ENCODE results near the gene CDH10.

DNA sequence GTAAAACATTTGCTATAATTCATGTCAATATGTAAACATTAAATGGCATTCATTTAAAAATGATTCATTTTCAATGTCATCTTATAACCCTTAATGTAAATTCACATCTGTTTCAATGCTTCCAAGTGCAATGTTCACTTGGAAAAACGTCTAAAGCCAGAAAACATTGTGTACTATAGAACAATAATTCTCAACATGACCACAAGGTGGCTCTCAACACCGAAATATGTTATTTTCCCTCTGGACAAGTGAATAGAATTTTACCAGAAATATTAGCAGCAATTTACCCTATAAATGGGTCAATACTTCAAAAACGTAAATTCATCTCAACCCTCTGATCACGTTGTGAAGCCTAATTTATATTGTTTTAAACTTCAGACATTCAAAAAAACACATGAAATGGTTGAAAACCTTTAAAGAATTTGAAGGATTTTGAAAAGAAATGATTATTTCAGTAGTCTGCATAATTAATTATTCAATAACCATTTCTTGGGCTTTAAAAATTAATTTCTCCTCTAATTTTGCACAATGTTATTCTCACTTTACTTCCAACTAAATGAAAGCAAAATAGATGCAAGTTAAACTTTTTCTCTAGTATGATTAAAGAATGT, 11.0 kb downstream of the CDH10 start:
- no peak for TF ChIP-seq TEAD4 (IDR thresholded peaks at IDR 0.05; ENCODE audit: borderline replicate concordance, insufficient read depth)
- TF ChIP-seq, protein P1, sequence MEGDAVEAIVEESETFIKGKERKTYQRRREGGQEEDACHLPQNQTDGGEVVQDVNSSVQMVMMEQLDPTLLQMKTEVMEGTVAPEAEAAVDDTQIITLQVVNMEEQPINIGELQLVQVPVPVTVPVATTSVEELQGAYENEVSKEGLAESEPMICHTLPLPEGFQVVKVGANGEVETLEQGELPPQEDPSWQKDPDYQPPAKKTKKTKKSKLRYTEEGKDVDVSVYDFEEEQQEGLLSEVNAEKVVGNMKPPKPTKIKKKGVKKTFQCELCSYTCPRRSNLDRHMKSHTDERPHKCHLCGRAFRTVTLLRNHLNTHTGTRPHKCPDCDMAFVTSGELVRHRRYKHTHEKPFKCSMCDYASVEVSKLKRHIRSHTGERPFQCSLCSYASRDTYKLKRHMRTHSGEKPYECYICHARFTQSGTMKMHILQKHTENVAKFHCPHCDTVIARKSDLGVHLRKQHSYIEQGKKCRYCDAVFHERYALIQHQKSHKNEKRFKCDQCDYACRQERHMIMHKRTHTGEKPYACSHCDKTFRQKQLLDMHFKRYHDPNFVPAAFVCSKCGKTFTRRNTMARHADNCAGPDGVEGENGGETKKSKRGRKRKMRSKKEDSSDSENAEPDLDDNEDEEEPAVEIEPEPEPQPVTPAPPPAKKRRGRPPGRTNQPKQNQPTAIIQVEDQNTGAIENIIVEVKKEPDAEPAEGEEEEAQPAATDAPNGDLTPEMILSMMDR (IDR thresholded peaks at IDR 0.05), result peak; percentile 77
- no peak for TF ChIP-seq POLR2AphosphoS5 (IDR thresholded peaks at IDR 0.05; ENCODE audit: low read depth, low read length)
- TF ChIP-seq SIN3A (IDR thresholded peaks at IDR 0.05; ENCODE audit: borderline replicate concordance, low read depth, low read length), result no peak
